MM.1S (cell line): Measurements from ENCODE around the gene MKNK1.

Source experiments
- DNase-seq: peaks from one replicate; pipeline ENCODE4 v3.0.0-alpha.2; 2015
- H2AFZ ChIP-seq: fragments of 300-600 bp; sonication (generic); 2 replicates; pipeline ENCODE4 v1.6.0; 2016; ENCODE audit warnings: antibody characterized with exemption, low read length
- H3F3A ChIP-seq: fragments of 300-600 bp; sonication (generic); 2 replicates; pipeline ENCODE4 v1.6.1; 2016; ENCODE audit warnings: mild to moderate bottlenecking, antibody characterized with exemption, low read length, moderate library complexity, mixed read lengths; ENCODE audit not compliant: insufficient read depth
- H3K27ac ChIP-seq: fragments of 300-600 bp; sonication (generic); 2 replicates; pipeline ENCODE4 v1.5.1; 2016; ENCODE audit warnings: mild to moderate bottlenecking, low read length
- H3K27me3 ChIP-seq: fragments of 300-600 bp; sonication (generic); replicated peaks from 2 replicates; pipeline ENCODE4 v1.6.0; 2016; ENCODE audit warnings: low read length; ENCODE audit not compliant: insufficient read depth
- H3K36me3 ChIP-seq: fragments of 300-600 bp; sonication (generic); replicated peaks from 2 replicates; pipeline ENCODE4 v1.6.1; 2016; ENCODE audit warnings: mild to moderate bottlenecking, low read length, mixed read lengths; ENCODE audit not compliant: insufficient read depth
- H3K4me1 ChIP-seq: fragments of 300-600 bp; sonication (generic); 2 replicates; pipeline ENCODE4 v1.6.1; 2016; ENCODE audit warnings: low read length, mixed read lengths
- H3K4me2 ChIP-seq: fragments of 300-600 bp; sonication (generic); 2 replicates; pipeline ENCODE4 v1.6.0; 2016; ENCODE audit warnings: low read depth, low read length
- H3K4me3 ChIP-seq: fragments of 300-600 bp; sonication (generic); 2 replicates; pipeline ENCODE4 v1.5.1; 2016; ENCODE audit warnings: low read length, mixed read lengths
- H3K79me2 ChIP-seq: fragments of 300-600 bp; sonication (generic); 2 replicates; pipeline ENCODE4 v1.6.1; 2016; ENCODE audit warnings: mixed run types, low read length, mixed read lengths
- H3K9ac ChIP-seq: fragments of 300-600 bp; sonication (generic); 2 replicates; pipeline ENCODE4 v1.6.1; 2016; ENCODE audit warnings: low read length, mixed read lengths
- H3K9me2 ChIP-seq: fragments of 300-600 bp; sonication (generic); replicated peaks from 2 replicates; pipeline ENCODE4 v1.6.1; 2016; ENCODE audit warnings: mild to moderate bottlenecking, low read length, mixed read lengths; ENCODE audit not compliant: insufficient read depth
- H3K9me3 ChIP-seq: fragments of 300-600 bp; sonication (generic); replicated peaks from 2 replicates; pipeline ENCODE4 v1.6.1; 2016; ENCODE audit warnings: mild to moderate bottlenecking, low read length, mixed read lengths; ENCODE audit not compliant: insufficient read depth
- H4K20me1 ChIP-seq: fragments of 300-600 bp; sonication (generic); 2 replicates; pipeline ENCODE4 v1.6.1; 2016; ENCODE audit warnings: mild to moderate bottlenecking, low read length, moderate library complexity, mixed read lengths; ENCODE audit not compliant: insufficient read depth
- CTCF ChIP-seq: fragments of 300-600 bp; sonication (generic); IDR thresholded peaks from 2 replicates; pipeline ENCODE4 v1.5.1; 2016; ENCODE audit warnings: antibody characterized with exemption, low read length, mixed read lengths
- EZH2 ChIP-seq: fragments of 300-600 bp; sonication (generic); optimal IDR thresholded peaks from 2 replicates; pipeline ENCODE3; 2017; ENCODE audit warnings: low read depth, mild to moderate bottlenecking, antibody characterized with exemption, low read length, mixed read lengths
- EZH2phosphoT487 ChIP-seq: fragments of 300-600 bp; sonication (generic); IDR thresholded peaks from 2 replicates; pipeline ENCODE4 v1.6.1; 2018; ENCODE audit warnings: antibody characterized with exemption, low read length

MKNK1 gene

DNA sequence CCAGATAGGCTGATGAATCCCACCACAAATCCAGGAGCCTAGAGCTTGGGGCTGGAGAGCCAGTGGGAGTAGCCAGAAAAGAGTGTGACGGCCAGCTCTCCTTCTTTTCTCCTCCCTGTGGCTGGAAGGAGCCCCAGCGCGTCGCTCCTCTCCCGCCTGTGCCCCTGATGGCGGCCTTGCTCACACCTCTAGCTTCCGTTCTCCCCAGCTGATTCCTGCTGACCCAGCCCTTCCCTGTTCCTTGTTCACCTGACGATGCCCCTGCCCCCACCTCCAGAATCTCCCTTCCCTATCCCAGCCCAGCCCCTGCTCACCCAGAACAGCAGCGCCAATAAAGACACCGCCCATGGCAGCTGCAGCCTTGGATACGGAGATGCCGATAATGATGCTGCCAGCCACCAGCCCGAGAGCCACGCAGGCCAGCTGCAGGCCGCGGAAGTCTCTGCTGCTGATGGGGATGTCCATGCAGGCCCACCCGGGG, 53.3 kb downstream of the MKNK1 start:
- H3K9ac ChIP-seq: no peak overlapping the region
- no peak overlapping the region for H3K4me2 ChIP-seq

GRCh38 chr1:46549697-46550681, 54.1 kb downstream of the MKNK1 start:
- Histone ChIP-seq H3K4me2 (no peak overlapping the region), H3K79me2 (no peaks in the 10 kb centered on the region), H3K9me3 (no peaks in the 10 kb centered on the region), H3F3A (no peaks in the 10 kb centered on the region), H3K4me1 (no peaks in the 10 kb centered on the region), H3K9me2 (no peaks in the 10 kb centered on the region), H2AFZ (no peak overlapping the region), H3K4me3 (no peak overlapping the region), H3K36me3 (no peaks in the 10 kb centered on the region), H3K27ac (no peak overlapping the region), H3K9ac (no peak overlapping the region), H3K27me3 (peaks cover 8% of the 10 kb centered on the region), H4K20me1 (no peaks in the 10 kb centered on the region)
- no peak for DNase-seq
- TF ChIP-seq EZH2 (no peak), CTCF (no peak), EZH2phosphoT487 (no peak)

More for the DNA sequence above, 53.3 kb downstream of the MKNK1 start:
- Histone ChIP-seq H3F3A (no peaks in the 10 kb centered on the region), H3K9me3 (no peaks in the 10 kb centered on the region), H3K4me1 (no peaks in the 10 kb centered on the region), H3K79me2 (no peaks in the 10 kb centered on the region), H3K36me3 (no peaks in the 10 kb centered on the region), H3K27me3 (no peaks in the 10 kb centered on the region), H4K20me1 (no peaks in the 10 kb centered on the region), H2AFZ (no peak overlapping the region), H3K9me2 (no peaks in the 10 kb centered on the region), H3K4me3 (no peak overlapping the region), H3K27ac (no peak overlapping the region)
- no peak for DNase-seq
- no peak for TF ChIP-seq EZH2
- no peak for TF ChIP-seq CTCF
- TF ChIP-seq EZH2phosphoT487: no peak

DNA sequence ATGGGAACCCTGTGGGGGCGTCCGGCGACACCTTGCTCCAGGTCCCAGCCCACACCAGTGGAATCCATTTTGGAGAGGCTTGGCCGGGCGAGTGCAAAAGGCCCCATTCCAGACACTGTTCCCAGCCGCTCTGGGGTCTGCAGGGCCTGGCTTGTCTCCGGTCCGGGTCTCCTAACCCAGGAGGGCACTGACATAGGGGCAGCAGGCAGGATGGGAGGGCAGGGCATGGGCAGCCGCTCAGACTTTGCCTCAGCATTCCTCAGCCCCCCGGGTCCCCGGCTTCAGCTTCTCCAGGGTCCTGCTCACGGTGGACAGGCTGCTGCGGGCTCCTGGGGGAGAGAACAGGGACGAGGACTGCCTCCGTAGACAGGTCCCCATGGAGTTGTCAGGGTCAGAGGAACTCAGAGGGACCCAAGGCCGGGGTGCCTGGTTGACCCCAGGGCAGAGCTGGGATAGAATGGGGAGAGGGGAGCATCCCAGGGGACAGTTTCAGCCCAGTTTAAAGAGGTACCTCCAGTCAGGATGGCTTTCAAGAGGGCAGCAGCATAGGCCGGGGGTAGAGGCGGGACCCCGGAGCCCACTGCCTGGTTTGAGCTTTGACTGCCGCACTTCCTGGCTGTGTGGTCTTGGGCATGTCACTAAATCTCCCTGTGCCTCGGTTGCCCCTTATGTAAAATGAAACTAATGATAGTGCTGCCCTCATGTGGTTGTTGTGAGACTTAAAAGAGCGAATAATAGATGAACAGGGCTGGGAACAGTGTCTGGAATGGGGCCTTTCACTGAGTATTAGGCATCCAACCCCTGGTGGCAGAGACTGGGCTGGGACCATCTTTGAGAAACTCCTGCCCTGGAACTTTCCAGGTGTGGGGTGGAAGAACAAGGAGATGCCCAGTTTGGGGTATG, 56.3 kb downstream of the MKNK1 start:
- peak; percentile 61 for TF ChIP-seq CTCF
- no peak for TF ChIP-seq EZH2
- Histone ChIP-seq H2AFZ (peak overlapping the region; percentile 56), H3K9ac (peak overlapping the region; percentile 7; the same call in 1 of the 2 replicates), H3K4me1 (no peaks in the 10 kb centered on the region), H3K27ac (no peak overlapping the region), H4K20me1 (no peaks in the 10 kb centered on the region), H3K4me2 (peak overlapping the region; percentile 61), H3K27me3 (peaks cover 30% of the 10 kb centered on the region), H3K4me3 (peak overlapping the region; percentile 45), H3K9me2 (no peaks in the 10 kb centered on the region), H3K9me3 (no peaks in the 10 kb centered on the region), H3F3A (no peaks in the 10 kb centered on the region), H3K79me2 (no peaks in the 10 kb centered on the region), H3K36me3 (no peaks in the 10 kb centered on the region)
- DNase-seq: peak; percentile 48
